Measurements from ENCODE around the gene SMG6. TPM values are rescaled to one million over a fixed set of nuclear protein-coding genes. Genes with fewer than 3 reads are reported as not detected.
"Not testable (repeated sequence)": the region's sequence is repeated elsewhere in the genome, so short reads cannot be mapped to it uniquely, and the experiment has no call there.

SMG6 gene
- total RNA-seq, 1 donor = 42.7 TPM

DNA sequence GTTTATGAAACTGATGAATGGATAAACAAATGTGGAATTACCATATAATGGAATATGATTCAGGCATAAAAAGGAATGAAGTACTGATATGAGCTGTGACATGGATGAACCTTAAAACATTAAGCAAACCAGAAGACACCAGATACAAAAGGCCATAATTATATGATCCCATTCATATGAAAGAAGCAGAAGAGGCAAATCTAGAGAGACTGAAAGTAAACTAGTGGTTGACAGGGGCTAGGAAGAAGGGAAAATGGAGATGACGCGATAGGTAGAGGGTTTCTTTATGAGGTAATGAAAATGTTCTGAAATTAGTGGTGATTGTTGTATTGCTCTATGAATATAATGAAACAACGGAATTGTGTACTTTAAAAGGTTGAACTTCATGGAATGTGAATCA is 160.3 kb downstream of the SMG6 start:
- TF ChIP-seq, protein P1, sequence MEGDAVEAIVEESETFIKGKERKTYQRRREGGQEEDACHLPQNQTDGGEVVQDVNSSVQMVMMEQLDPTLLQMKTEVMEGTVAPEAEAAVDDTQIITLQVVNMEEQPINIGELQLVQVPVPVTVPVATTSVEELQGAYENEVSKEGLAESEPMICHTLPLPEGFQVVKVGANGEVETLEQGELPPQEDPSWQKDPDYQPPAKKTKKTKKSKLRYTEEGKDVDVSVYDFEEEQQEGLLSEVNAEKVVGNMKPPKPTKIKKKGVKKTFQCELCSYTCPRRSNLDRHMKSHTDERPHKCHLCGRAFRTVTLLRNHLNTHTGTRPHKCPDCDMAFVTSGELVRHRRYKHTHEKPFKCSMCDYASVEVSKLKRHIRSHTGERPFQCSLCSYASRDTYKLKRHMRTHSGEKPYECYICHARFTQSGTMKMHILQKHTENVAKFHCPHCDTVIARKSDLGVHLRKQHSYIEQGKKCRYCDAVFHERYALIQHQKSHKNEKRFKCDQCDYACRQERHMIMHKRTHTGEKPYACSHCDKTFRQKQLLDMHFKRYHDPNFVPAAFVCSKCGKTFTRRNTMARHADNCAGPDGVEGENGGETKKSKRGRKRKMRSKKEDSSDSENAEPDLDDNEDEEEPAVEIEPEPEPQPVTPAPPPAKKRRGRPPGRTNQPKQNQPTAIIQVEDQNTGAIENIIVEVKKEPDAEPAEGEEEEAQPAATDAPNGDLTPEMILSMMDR (IDR thresholded peaks at IDR 0.05; ENCODE audit: extremely low read depth, low read depth, low read length) = no peak
- no peak overlapping the region for H2AFZ ChIP-seq (ENCODE audit: low read length)
- H3K79me2 ChIP-seq (ENCODE audit: insufficient read depth, low read length) = no peaks in the 10 kb centered on the region

DNA sequence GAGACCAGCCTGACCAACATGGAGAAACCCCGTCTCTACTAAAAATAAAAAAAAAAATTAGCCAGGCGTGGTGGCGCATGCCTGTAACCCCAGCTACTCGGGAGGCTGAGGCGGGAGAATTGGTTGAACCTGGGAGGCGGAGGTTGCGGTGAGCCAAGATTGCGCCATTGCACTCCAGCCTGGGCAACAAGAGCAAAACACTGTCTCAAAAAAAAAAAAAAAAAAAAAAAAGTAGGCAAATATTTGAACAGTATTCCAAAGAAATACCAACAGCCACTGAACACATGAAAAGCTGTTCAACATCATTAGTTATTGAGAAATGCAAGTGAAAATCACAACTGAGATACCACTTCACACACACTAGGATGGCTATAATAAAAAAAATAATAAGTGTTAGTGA is 160.9 kb downstream of the SMG6 start:
- not testable (repeated sequence) for DNase-seq (ENCODE audit: insufficient read length, low spot score, missing footprints); H3K36me3 ChIP-seq (ENCODE audit: insufficient read depth, low read length); H3K4me2 ChIP-seq (ENCODE audit: insufficient read depth, low read length); H3K27ac ChIP-seq (ENCODE audit: low read depth, low read length); H2AFZ ChIP-seq (ENCODE audit: low read length); H3K79me2 ChIP-seq (ENCODE audit: insufficient read depth, low read length); H3K27me3 ChIP-seq (ENCODE audit: insufficient read depth, low read length); H3K9me3 ChIP-seq (ENCODE audit: low read depth, low read length); H3K4me3 ChIP-seq (ENCODE audit: insufficient read depth, low read length); H4K20me1 ChIP-seq (ENCODE audit: insufficient read depth, low read length)
- H3K4me1 ChIP-seq (ENCODE audit: insufficient read depth, low read length) = peaks cover 15% of the 10 kb centered on the region

More for the DNA sequence above, 160.3 kb downstream of the SMG6 start:
- Histone ChIP-seq H3K4me2 (ENCODE audit: insufficient read depth, low read length) (no peak overlapping the region), H3K27me3 (ENCODE audit: insufficient read depth, low read length) (no peaks in the 10 kb centered on the region), H3K4me1 (ENCODE audit: insufficient read depth, low read length) (peaks cover 8% of the 10 kb centered on the region), H4K20me1 (ENCODE audit: insufficient read depth, low read length) (no peaks in the 10 kb centered on the region), H3K27ac (ENCODE audit: low read depth, low read length) (no peak overlapping the region), H3K36me3 (ENCODE audit: insufficient read depth, low read length) (no peaks in the 10 kb centered on the region), H3K9me3 (ENCODE audit: low read depth, low read length) (no peaks in the 10 kb centered on the region), H3K4me3 (ENCODE audit: insufficient read depth, low read length) (no peak overlapping the region)
- DNase-seq (ENCODE audit: insufficient read length, low spot score, missing footprints) = no peak

DNA sequence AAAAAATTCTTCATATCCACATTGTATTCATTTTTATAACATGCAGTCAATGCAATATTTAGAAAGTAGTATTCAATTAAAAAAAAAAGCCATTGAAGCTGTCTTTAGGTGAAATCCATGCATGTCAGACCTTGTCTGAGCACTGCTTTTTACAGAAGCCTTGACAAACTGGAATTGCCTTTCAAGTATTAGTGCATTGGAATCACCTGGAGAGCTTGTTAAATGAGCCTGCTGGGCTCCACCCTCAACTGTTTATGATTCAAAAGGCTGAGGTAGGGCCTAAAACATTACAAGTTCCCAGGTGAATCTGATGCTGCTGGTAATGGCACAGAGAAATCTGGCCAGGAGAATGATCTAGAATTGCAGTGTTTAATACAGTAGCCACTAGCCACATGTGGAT is 162.9 kb downstream of the SMG6 start:
- Histone ChIP-seq H3K27ac (ENCODE audit: low read depth, low read length) (no peak overlapping the region), H3K4me1 (ENCODE audit: insufficient read depth, low read length) (peaks cover 33% of the 10 kb centered on the region), H3K9me3 (ENCODE audit: low read depth, low read length) (no peaks in the 10 kb centered on the region), H3K4me2 (ENCODE audit: insufficient read depth, low read length) (no peak overlapping the region), H3K4me3 (ENCODE audit: insufficient read depth, low read length) (no peak overlapping the region), H3K36me3 (ENCODE audit: insufficient read depth, low read length) (no peaks in the 10 kb centered on the region), H3K27me3 (ENCODE audit: insufficient read depth, low read length) (no peaks in the 10 kb centered on the region), H2AFZ (ENCODE audit: low read length) (no peak overlapping the region), H3K79me2 (ENCODE audit: insufficient read depth, low read length) (peaks cover 2% of the 10 kb centered on the region), H4K20me1 (ENCODE audit: insufficient read depth, low read length) (no peaks in the 10 kb centered on the region)
- DNase-seq (ENCODE audit: insufficient read length, low spot score, missing footprints) = no peak
- TF ChIP-seq, protein P1 (IDR thresholded peaks at IDR 0.05; ENCODE audit: extremely low read depth, low read depth, low read length) = no peak

GRCh38 chr17:2138761-2139160 is 164.8 kb downstream of the SMG6 start:
- Histone ChIP-seq H3K9me3 (ENCODE audit: low read depth, low read length) (no peaks in the 10 kb centered on the region), H3K4me1 (ENCODE audit: insufficient read depth, low read length) (peaks cover 35% of the 10 kb centered on the region), H3K36me3 (ENCODE audit: insufficient read depth, low read length) (no peaks in the 10 kb centered on the region), H3K4me3 (ENCODE audit: insufficient read depth, low read length) (no peak overlapping the region), H3K27me3 (ENCODE audit: insufficient read depth, low read length) (no peaks in the 10 kb centered on the region), H4K20me1 (ENCODE audit: insufficient read depth, low read length) (no peaks in the 10 kb centered on the region), H3K27ac (ENCODE audit: low read depth, low read length) (peak overlapping the region; percentile 89), H3K79me2 (ENCODE audit: insufficient read depth, low read length) (peaks cover 2% of the 10 kb centered on the region), H2AFZ (ENCODE audit: low read length) (no peak overlapping the region), H3K4me2 (ENCODE audit: insufficient read depth, low read length) (no peak overlapping the region)
- TF ChIP-seq, protein P1 (IDR thresholded peaks at IDR 0.05; ENCODE audit: extremely low read depth, low read depth, low read length) = no peak
- DNase-seq (ENCODE audit: insufficient read length, low spot score, missing footprints) = no peak

Measured in osteoblast (primary cell).